T follicular helper cell (primary cell): ENCODE measurements around the gene KCNJ1.

Experiments used
- DNase-seq: peaks from one replicate; pipeline ENCODE4 v3.0.0-alpha.2; 2020; ENCODE audit warnings: low read depth

KCNJ1 gene

GRCh38 chr11:128901653-128902514, 34.8 kb upstream of the KCNJ1 start:
- DNase-seq: no peak

- no peak for DNase-seq
These were observed 33.4 kb upstream of the KCNJ1 start for GRCh38 chr11:128900468-128900867.

- DNase-seq: no peak
These were observed 31.7 kb upstream of the KCNJ1 start for GRCh38 chr11:128898580-128899344.

GRCh38 chr11:128897826-128898225, 30.7 kb upstream of the KCNJ1 start:
- no peak for DNase-seq

- no peak for DNase-seq
These were observed 29.3 kb upstream of the KCNJ1 start for GRCh38 chr11:128896356-128896755.

- no peak for DNase-seq
These were observed 28.4 kb upstream of the KCNJ1 start for GRCh38 chr11:128895526-128895925.

GRCh38 chr11:128894685-128895084, 27.6 kb upstream of the KCNJ1 start:
- DNase-seq: no peak

GRCh38 chr11:128894286-128894681, 27.2 kb upstream of the KCNJ1 start:
- DNase-seq: no peak

- DNase-seq: no peak
These were observed 26.6 kb upstream of the KCNJ1 start for GRCh38 chr11:128893578-128894285.

- no peak for DNase-seq
These were observed 25.9 kb upstream of the KCNJ1 start for GRCh38 chr11:128892866-128893565.

- DNase-seq: no peak
These were observed 24.9 kb upstream of the KCNJ1 start for GRCh38 chr11:128891913-128892398.

- no peak for DNase-seq
These were observed 23.7 kb upstream of the KCNJ1 start, which contains the start of gene KCNJ5 for GRCh38 chr11:128890543-128891368. KCNJ5 (plus strand) TSS chr11:128891356; CDS start chr11:128911274, 19,918 bp downstream.

GRCh38 chr11:128890216-128890542, 23.1 kb upstream of the KCNJ1 start:
- no peak for DNase-seq

- no peak for DNase-seq
These were observed 22.6 kb upstream of the KCNJ1 start for GRCh38 chr11:128889657-128890213.

GRCh38 chr11:128888034-128888985, 21.2 kb upstream of the KCNJ1 start:
- DNase-seq: no peak

- no peak for DNase-seq
These were observed 19.5 kb upstream of the KCNJ1 start for GRCh38 chr11:128886406-128887124.

- peak; percentile 28 for DNase-seq
These were observed 17.7 kb upstream of the KCNJ1 start for GRCh38 chr11:128884703-128885338.

- no peak for DNase-seq
These were observed 17.0 kb upstream of the KCNJ1 start for GRCh38 chr11:128884054-128884453.
